ENCODE results near the gene ARMC7.

GRCh38 chr17:75147878-75148546 is 38.2 kb downstream of the ARMC7 start:
- TF ChIP-seq POLR2AphosphoS5 (IDR thresholded peaks at IDR 0.05) (no peak), POLR2A (IDR thresholded peaks at IDR 0.05; ENCODE audit: low read depth) (no peak), CTCF (IDR thresholded peaks at IDR 0.05) (no peak), EP300 (IDR thresholded peaks at IDR 0.05) (no peak)

All from esophagus muscularis mucosa (tissue), 4 donors.